Right lung (tissue), 10 donors: Measurements from ENCODE around the gene CLEC14A. TPM values are rescaled to one million over a fixed set of nuclear protein-coding genes. Genes with fewer than 3 reads are reported as not detected.

Experiments
- DNase-seq, 2 donors: peaks; one replicate each; pipeline ENCODE4 v3.0.0-alpha.2; 2013
- long read RNA-seq, 8 donors: transcript quantifications; one replicate each; lab custom pipeline, GENCODE V29; 2026
- polyA plus RNA-seq, 5 donors: library from polyadenylated mRNA; unstranded; fragments of 120-200 nt; gene quantifications; one replicate each; pipeline versions ENCODE4 v1.2.1 to v1.2.3, GENCODE V29; 2013; ENCODE audit warnings: inconsistent platforms in 1 of 5, low replicate concordance in 1 of 5; ENCODE audit not compliant: insufficient read length in 5 of 5, insufficient read depth in 1 of 5

The CLEC14A gene
- 10 to 100 TPM; 44.0 to 60.0 (median 57.5) TPM for polyA plus RNA-seq
- long read RNA-seq, donor 1, transcript CLEC14A-201 (1 exons, 2,267 nt), result major isoform, 323 of 323 reads
- long read RNA-seq, donor 1, partial matches to known transcripts, result 0 of 323 reads
- long read RNA-seq, donor 1, other reads (novel, unspliced or antisense), result 0 of 323 reads
- long read RNA-seq, donor 2, transcript CLEC14A-201 (1 exons, 2,267 nt), result major isoform, 146 of 146 reads
- long read RNA-seq, donor 2, partial matches to known transcripts, result 0 of 146 reads
- long read RNA-seq, donor 2, other reads (novel, unspliced or antisense), result 0 of 146 reads
- long read RNA-seq, donor 3, transcript CLEC14A-201 (1 exons, 2,267 nt), result major isoform, 153 of 153 reads
- long read RNA-seq, donor 3, partial matches to known transcripts, result 0 of 153 reads
- long read RNA-seq, donor 3, other reads (novel, unspliced or antisense), result 0 of 153 reads
- long read RNA-seq, donor 4, transcript CLEC14A-201 (1 exons, 2,267 nt), result major isoform, 125 of 125 reads
- long read RNA-seq, donor 4, partial matches to known transcripts, result 0 of 125 reads
- long read RNA-seq, donor 4, other reads (novel, unspliced or antisense), result 0 of 125 reads
- long read RNA-seq, donor 5, transcript CLEC14A-201 (1 exons, 2,267 nt), result major isoform, 216 of 216 reads
- long read RNA-seq, donor 5, partial matches to known transcripts, result 0 of 216 reads
- long read RNA-seq, donor 5, other reads (novel, unspliced or antisense), result 0 of 216 reads
- long read RNA-seq, donor 6, transcript CLEC14A-201 (1 exons, 2,267 nt), result major isoform, 224 of 224 reads
- long read RNA-seq, donor 6, partial matches to known transcripts, result 0 of 224 reads
- long read RNA-seq, donor 6, other reads (novel, unspliced or antisense), result 0 of 224 reads
- long read RNA-seq, donor 7, transcript CLEC14A-201 (1 exons, 2,267 nt), result major isoform, 159 of 159 reads
- long read RNA-seq, donor 7, partial matches to known transcripts, result 0 of 159 reads
- long read RNA-seq, donor 7, other reads (novel, unspliced or antisense), result 0 of 159 reads
- long read RNA-seq, donor 8, transcript CLEC14A-201 (1 exons, 2,267 nt), result major isoform, 78 of 78 reads
- long read RNA-seq, donor 8, partial matches to known transcripts, result 0 of 78 reads
- long read RNA-seq, donor 8, other reads (novel, unspliced or antisense), result 0 of 78 reads

- DNase-seq, result peak; percentile 69 to 71
These were observed at the start of gene CLEC14A for GRCh38 chr14:38255673-38256532. CLEC14A (minus strand) TSS chr14:38256093; CDS start chr14:38256022, 71 bp downstream.

GRCh38 chr14:38302966-38303365, 47.1 kb upstream of the CLEC14A start:
- DNase-seq, result no peak

GRCh38 chr14:38302034-38302433, 46.1 kb upstream of the CLEC14A start:
- no peak for DNase-seq

GRCh38 chr14:38297681-38298080, 41.8 kb upstream of the CLEC14A start:
- DNase-seq, result peak in 1 of 2 donors; percentile 7

GRCh38 chr14:38291681-38292467, 36.0 kb upstream of the CLEC14A start:
- DNase-seq, result no peak

GRCh38 chr14:38290601-38291188, 34.8 kb upstream of the CLEC14A start:
- peak; percentile 62 to 68 for DNase-seq

- no peak for DNase-seq
These were observed 30.6 kb upstream of the CLEC14A start for GRCh38 chr14:38286452-38286851.

- peak in 1 of 2 donors; percentile 15 for DNase-seq
These were observed 30.1 kb upstream of the CLEC14A start for GRCh38 chr14:38285962-38286361.

GRCh38 chr14:38282936-38283335, 27.0 kb upstream of the CLEC14A start:
- no peak for DNase-seq

- no peak for DNase-seq
These were observed 24.2 kb upstream of the CLEC14A start for GRCh38 chr14:38280081-38280480.

GRCh38 chr14:38279572-38279971, 23.7 kb upstream of the CLEC14A start:
- no peak for DNase-seq

GRCh38 chr14:38278035-38278434, 22.1 kb upstream of the CLEC14A start:
- no peak for DNase-seq

- DNase-seq, result no peak
These were observed 7.0 kb upstream of the CLEC14A start for GRCh38 chr14:38262844-38263243.

- DNase-seq, result no peak
These were observed 5.7 kb upstream of the CLEC14A start for GRCh38 chr14:38261620-38262019.

- no peak for DNase-seq
These were observed 1.6 kb upstream of the CLEC14A start for GRCh38 chr14:38257507-38257906.

- DNase-seq, result no peak
These were observed 594 bp upstream of the CLEC14A start for GRCh38 chr14:38256533-38256840.

GRCh38 chr14:38255408-38255672, 553 bp downstream of the CLEC14A start:
- DNase-seq, result no peak

GRCh38 chr14:38254571-38255407, 1.1 kb downstream of the CLEC14A start:
- DNase-seq, result peak in 1 of 2 donors; percentile 26

- DNase-seq, result no peak
These were observed 2.2 kb downstream of the CLEC14A start for GRCh38 chr14:38253676-38254075.
